HG02970 (cell line): Measurements from ENCODE around the gene ZNF48.

Experiments used
- ATAC-seq: cut with Tn5 transposase; IDR thresholded peaks from one replicate; pipeline ENCODE4 v1.9.1; 2021; ENCODE audit warnings: mild to moderate bottlenecking, moderate library complexity, moderate number of reproducible peaks; ENCODE audit not compliant: unreplicated experiment, low FRiP score

Gene ZNF48

DNA sequence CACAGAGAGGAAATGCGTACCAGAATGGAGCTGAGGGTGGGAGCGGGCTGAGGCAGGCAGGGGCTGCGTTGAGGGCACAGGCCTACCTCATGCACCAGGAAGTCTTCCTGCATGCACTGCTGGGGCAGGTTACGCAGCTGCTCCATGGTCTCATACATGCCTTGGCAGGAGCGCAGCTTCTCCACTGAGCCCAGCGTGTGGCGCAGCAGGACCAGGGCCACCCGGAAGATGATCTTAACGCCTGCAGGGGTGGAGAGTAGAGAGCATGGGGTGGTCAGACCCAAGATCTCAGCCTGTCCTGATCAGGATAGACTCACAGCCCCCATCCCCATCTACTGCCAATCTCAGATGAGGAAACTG lies 36.7 kb upstream of the ZNF48 start:
- ATAC-seq, result no peak

DNA sequence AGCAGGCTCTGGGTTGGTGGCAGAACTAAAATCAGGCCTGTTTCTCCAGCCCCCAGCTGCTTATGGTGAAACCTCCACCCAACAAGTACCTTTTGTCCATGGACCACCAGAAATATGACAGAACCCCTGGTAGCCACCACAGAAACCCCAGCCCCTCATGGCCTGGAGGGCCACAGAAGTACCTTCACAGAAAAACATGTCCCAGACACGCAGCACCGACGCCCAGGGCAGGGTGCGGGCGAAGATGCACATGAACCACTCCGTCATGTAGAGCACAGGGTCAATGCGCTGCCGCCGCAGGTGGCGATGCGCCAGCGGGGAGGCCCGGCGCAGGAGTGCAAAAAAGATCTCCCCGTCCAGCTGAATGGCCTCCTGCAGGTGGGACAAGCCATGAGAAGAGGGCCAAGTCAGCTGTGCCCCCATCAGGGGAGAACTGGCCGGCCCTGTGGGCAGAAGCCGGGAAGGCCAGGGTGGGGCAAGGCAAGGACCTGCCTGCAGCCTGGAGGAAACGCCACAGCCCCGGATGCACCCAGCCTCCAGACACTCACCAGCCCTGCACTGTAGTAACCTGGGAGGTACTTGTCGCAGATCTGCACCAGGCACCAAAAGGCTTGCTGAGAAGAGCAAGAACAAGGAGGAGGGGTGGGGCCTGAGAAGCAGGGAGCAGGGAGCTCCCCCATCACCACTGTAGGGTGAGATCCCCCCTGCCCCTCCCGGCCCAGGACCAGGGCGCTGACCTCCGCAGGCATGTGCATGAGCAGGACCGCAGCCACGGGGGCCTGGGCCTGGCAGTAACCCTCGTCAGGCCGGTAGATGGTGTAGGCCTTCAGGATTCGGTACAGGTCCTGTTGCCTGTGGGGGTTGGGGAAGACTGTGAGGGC lies 36.0 kb upstream of the ZNF48 start:
- ATAC-seq, result no peak

DNA sequence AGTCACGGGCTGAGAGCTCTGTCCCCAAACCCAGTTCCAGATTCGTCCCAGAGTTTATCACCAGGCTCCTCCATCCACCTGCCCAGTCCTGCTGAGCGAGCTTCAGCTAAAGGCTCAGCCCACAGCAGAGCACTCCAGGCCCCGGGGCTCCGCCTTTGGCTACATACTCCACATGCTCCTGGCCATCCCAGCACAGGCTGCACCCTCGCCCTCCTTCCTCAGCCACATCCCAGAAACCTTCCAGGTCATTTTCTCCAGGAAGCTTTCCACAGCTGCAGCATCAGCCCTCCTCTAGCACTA lies 35.4 kb upstream of the ZNF48 start:
- no peak for ATAC-seq

DNA sequence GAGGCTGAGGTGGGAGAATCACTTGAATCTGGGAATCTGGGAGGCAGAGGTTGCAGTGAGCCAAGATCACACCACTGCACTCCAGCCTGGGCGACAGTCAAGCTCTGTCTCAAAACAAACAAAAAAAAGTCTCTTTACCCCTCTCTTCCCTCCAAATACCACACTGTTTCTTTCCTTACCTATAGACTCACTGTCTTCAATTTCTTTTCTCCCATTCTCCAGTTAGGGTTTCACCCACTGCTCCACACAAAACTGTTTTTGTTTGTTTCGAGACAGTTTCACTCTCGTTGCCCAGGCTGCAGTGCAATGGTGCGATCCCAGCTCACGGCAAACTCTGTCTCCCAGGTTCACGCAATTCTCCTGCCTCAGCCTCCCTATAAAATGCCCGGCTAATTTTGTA lies 34.0 kb upstream of the ZNF48 start:
- no peak for ATAC-seq

DNA sequence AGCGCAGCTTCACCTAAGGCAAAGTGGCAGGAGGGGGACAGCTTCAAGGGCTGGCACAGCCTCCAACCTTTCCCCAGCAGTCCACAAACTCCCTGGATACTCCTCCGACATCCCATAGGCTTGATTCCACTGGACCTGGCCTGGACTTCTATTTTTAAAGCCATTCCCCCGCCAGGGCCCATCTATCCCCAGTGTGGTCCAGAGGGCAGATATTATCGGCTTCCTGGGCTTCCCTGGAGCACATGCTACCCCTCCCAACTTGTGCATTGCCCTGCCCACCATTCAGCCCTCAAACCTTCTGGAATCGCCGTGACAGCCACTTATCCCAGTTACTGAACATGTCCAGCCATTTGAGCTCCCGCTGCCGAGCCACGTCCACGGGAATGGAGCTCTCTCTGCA lies 30.0 kb upstream of the ZNF48 start:
- ATAC-seq, result no peak

DNA sequence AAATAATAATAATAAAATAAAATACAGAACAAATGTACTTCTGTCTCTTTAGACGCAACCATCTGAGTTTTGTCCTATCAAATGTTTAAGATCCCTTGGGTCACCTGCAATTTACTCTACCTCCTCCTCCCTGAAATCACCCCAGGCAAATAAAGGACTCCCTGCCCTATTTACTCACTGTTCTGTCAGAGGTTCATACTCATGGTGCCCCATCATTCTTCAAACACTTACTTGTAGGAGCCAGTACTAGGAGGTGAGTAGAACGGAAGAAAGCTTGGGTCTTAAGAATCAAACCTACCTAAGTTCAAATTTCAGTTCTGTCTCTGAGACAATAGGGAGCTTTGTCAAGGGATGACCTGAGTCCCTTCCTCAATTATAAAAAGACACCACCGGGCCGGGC lies 28.7 kb upstream of the ZNF48 start:
- no peak for ATAC-seq

DNA sequence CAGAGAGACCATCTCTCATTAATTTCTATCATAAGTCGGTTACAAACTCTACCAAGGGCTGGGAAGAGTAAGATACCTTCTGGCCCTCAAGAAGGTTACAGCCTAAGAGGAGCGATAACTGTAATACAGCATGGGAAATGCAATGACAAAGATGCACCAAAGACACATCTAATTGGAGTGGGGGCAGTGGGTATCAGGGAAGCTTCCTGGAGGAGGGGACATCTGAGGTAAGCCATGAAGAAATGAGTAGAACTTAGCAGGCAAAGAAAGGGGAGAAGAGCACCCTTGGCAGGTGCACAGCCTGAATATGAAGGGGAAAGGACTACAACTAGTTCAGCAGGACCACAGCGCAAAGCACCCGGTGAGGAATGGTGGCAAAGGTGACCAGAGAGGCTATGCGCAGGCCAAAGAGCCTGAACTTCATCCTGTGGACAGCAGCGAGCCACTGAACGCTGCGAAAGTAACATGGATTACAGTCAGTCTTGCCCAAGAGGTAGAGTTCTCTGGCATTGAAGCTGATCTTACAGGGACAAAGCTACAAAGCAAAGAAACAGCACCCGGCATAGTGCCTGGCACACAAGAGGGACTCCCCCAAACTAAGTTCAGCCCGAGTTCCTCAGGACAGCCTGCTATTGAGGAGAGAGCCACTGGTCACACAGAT lies 27.7 kb upstream of the ZNF48 start:
- no peak for ATAC-seq

DNA sequence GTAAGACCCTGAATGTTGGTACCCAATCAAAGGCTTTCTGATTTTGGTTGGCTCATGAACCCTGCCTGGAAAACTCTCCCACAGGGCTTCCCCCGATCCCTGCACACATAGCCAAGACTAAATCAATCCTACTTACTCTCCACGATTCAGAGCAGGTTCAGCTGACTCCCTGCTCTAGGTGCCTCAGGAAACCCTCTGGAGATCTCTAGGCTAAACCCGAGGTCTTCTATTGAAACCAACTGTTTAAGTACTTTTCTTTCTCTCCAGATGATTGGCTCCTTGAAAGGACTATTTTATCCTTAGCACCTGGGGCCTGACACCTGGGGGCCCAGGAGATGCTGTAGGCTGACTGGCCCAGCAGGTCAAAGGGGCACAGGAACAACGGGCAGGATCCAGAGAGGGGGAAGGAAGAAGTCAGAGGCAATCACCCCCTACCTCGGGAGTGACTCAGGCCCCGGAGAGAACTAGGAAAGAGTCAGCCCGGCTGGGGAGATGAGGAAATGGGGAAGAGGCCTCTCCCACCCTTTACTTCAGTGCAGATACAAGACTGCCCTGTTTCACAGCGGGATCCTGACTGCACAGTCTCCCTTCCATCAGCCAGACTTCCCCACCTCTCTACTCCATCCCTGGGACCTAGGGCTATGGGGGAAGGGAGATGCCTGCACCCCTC lies 27.0 kb upstream of the ZNF48 start:
- ATAC-seq, result no peak

DNA sequence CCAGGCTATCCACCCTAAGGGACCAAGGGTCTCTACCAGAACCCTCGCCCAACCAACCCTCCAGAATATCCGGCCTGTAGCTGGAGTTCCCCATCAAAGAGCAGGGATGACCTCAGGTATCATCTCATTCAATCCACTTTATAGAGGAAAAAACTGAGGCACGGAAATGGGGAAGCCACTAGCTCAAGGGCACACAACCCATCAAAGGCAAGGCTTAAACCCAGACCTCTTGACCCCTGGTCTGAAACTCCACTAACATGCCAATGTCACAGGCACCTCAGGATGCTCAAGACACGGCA lies 26.5 kb upstream of the ZNF48 start:
- ATAC-seq, result no peak

DNA sequence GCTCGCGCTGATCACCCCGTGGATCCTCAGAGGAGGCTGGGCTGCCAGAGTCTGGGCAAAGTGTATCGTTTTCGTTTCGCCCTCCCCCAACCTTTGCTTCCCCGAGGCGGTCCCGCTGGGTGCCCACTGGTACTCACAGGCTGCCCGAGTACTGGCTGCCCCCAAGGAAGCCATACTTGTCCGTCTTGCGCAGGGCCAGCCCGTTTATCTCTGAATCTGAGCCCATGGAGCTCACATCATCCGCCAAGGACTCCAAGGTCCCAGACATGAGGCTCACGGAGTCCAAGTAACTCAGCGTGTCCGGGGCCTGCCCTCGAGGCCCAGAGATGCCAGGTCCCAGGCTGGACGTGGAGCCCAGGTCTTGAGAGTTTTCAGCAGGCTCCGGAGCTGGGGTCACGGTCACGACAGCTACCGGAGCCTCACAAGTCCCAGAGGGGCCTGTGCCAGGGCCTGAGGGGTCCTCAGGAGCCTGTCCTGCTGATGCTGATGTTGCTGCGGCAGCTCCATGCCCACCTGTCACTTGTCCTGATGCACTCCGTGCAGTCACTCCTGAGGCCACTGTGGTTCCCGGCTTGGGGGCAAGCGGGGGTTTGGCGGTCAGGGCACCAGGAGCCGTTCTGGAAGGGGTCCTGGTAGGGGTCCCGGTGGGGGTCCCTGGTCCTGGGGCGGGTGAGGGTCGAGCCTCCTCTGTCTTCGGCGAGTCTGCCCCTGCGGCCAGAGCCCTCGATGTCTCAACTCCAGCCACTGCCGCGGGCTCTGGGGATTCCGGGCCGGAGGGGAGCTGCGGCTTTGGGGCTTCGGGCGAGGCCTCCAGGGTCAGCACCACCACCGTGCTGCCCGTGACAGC lies 25.9 kb upstream of the ZNF48 start:
- no peak for ATAC-seq

DNA sequence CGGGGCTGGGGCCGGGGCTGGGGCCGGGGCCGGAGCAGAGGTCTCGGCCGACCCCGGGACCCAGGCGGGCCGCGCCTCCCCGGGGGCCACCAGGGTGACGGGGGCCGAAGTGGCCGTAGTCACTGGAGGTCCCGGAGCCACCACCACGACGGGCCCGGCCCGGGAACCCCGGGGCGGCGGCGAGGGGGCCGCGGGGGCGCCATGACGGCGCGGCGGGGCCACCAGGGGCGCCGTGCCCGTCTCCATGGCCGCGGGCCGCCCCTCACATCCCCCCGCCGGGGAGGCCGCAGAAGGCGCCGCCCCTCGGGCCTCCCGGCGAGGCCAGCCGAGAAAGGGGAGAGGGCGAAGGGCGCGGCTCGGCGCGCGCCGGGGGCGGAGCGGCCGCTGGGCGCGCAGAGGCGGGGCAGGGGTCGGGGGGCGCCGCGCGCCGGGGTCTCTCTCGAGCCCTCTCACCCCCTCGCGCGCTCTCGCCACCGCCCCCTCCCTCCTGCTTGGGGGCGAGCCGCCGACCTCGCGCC lies 25.2 kb upstream of the ZNF48 start:
- ATAC-seq, result no peak

DNA sequence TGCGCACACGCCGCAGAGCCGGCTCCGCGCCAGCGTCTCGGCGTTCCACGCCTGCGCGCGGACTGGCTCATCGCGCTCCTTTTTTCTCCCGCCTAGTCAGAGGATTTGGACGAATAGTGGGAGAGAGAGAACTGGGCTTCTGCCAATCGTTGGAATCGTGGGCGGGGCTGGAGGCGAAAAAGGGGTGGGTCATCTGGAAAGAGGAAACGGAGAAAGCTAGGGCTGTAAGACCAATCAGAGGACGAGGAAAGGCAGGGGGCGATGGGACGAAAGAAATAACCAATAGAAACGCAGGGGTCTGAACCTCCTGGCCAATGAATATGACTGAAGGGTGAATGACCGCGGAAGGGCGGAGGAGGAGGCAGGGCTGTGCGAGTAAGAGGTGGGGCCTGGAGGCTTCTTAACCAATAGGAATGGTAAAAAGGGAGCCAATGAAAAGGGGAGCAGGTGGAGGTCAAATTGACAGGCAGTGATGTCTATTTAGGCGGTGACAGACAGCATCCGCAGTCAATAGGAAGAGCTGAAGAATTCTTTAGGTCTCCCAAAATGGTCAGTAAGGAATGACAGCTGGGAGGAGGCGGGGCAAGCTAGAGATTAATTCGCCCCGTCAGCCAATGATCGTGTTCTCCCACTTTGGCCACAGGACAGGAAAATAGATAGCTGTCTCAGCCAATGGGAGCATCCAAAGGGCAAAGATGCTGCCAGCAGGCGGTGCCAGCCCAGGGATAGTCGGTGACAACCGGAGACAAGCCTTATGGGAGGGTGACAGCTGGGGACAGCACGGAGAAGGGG lies 24.6 kb upstream of the ZNF48 start, which contains the start of gene TBC1D10B:
Gene TBC1D10B (minus strand): TSS at position 39 of the 792 bp plus-strand sequence. CDS start 311 bp downstream, outside the sequence.
- ATAC-seq, result peak; percentile 75

DNA sequence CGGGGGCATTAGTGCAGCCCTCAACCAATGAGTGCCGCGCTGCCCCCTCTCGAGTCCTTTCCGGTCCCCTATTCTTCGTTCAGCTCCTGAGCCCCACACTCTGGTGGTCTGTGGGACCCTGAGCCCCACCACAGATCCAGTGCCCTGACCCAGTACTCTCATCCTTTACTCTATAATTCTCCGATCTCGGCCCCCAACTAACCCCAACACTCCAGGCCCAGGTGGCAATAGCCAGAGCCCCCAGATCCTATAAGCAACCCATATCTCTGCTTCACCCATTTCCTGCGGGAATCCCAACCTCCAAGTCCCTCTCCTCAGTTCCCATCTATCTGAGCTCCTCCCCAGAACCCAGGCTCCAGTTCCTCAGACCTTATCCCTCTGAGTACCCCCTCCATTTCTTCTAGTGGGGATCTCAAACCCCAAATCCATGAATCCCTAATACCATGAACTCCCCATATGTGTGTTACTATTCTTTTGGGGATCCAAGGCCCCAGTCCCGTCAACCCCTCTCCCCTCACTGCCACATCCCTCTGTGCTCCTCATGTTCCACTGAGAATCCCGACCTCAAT lies 23.9 kb upstream of the ZNF48 start:
- ATAC-seq, result no peak

DNA sequence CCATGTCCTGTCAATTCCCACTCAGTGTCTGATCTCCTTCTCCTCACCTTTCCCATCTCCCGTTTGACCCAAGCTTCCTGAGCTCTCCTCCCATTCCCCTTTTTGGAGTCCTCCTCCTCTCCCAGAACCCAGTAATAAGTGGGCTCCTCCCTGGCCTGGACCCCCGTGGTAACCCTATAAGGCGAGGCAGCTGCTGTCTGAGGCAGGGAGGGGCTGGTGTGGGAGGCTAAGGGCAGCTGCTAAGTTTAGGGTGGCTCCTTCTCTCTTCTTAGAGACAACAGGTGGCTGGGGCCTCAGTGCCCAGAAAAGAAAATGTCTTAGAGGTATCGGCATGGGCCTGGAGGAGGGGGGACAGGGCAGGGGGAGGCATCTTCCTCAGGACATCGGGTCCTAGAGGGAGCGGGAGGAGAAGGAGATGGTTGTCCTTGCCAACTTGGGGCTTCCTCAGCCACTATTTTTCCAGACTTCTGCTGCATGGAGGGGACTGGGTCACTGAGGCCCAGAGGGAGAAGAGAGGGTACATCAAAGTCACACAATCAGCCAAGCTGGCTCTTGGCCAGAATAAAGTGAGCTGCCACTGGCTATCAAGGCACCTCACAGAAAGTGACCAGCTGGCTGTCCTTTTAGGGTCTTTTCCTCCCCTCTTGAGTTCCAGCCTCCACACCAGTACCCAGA lies 23.0 kb upstream of the ZNF48 start:
- ATAC-seq, result no peak

DNA sequence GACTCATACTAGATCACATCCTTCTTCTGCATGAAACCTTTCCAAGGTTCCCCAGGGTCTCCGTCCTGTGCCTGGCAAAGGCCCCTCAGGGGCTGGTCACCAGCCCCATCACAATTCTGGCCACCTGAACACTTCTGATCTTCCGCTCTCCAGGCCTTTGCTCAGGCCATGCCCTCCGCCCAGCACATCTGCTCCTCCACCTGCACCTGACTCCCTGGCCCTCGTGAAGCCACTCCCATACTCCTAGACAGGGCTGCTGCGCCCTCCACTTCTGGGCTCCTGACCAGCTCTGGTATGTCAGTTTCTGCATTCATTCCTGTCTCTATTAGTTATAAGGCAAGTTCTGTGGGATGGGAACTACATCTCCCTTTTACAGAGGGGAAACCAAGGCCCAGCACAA lies 22.5 kb upstream of the ZNF48 start:
- ATAC-seq, result no peak

DNA sequence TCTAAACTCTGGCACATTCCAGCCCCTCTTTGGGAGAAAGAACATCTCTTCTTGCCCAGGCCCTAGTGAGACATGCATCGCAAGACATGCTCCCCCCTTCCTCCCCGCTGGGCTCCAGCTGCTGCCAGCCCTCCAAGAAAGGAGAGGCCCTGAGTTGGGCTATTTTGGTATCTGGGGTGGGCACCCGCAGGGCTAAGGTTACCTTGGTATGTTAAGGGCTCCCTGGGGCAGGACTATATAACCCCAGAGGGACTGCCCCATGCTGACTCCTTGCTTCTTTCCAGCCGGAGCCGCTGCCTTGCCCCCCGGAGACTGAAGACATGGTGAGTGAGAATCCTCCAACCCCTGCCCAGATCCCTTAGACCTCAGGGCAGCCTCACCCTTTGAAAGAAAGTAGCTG lies 20.7 kb upstream of the ZNF48 start, which contains the start of gene MYL11:
Gene MYL11 (plus strand): TSS at position 265 of the 400 bp plus-strand sequence. CDS start 56 bp downstream, at position 321.
- ATAC-seq, result no peak

DNA sequence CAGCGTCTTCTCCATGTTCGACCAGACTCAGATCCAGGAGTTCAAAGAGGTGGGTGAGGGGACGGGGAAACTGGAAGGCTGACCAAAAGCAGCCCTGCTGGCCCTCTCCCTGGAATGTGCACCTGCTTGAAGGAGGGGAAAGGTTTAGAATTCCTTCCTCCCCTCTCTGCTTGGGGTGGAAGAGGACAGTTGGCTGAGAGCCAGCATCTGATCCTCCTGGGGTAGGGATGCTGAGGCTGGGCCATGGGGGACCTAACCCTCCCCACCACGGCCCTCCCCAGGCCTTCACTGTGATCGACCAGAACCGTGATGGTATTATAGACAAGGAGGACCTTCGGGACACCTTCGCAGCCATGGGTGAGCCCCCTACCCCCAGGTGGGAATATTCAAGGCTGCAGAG lies 19.4 kb upstream of the ZNF48 start:
- ATAC-seq, result no peak

DNA sequence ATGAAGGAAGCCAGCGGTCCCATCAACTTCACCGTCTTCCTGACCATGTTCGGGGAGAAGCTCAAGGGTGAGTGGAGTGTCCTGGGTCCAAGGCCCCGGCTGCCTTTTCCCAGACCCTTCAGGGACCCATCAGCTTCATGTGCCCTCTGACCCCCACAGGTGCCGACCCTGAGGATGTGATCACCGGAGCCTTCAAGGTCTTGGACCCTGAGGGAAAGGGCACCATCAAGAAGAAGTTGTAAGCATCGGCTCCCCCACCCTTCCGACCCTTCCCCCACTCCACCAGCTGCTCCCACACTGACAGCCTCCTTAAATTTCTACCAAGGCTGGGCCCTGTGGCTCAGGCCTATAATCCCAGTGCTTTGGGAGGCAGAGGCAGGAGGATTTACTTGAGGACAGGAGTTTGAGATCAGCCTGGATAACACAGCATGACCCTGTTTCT lies 18.7 kb upstream of the ZNF48 start:
- no peak for ATAC-seq
